C4-2B (cell line): ENCODE data around the gene MRPL45.

ENCODE experiments used
- ZFX ChIP-seq: fragments of 450-650 bp; IDR thresholded peaks from 2 replicates; pipeline ENCODE4 v1.6.1; 2017
- TF ChIP-seq, protein P1 (sequence below): fragments of 450-650 bp; conservative IDR thresholded peaks from 2 replicates; pipeline ENCODE4 v1.5.1; 2017; ENCODE audit warnings: mild to moderate bottlenecking

GRCh38 chr17:38324141-38324697, 27.3 kb downstream of the MRPL45 start:
- TF ChIP-seq, protein P1, sequence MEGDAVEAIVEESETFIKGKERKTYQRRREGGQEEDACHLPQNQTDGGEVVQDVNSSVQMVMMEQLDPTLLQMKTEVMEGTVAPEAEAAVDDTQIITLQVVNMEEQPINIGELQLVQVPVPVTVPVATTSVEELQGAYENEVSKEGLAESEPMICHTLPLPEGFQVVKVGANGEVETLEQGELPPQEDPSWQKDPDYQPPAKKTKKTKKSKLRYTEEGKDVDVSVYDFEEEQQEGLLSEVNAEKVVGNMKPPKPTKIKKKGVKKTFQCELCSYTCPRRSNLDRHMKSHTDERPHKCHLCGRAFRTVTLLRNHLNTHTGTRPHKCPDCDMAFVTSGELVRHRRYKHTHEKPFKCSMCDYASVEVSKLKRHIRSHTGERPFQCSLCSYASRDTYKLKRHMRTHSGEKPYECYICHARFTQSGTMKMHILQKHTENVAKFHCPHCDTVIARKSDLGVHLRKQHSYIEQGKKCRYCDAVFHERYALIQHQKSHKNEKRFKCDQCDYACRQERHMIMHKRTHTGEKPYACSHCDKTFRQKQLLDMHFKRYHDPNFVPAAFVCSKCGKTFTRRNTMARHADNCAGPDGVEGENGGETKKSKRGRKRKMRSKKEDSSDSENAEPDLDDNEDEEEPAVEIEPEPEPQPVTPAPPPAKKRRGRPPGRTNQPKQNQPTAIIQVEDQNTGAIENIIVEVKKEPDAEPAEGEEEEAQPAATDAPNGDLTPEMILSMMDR: no peak
- no peak for TF ChIP-seq ZFX
